ENCODE data around the gene PPFIA2.

Gene PPFIA2

DNA sequence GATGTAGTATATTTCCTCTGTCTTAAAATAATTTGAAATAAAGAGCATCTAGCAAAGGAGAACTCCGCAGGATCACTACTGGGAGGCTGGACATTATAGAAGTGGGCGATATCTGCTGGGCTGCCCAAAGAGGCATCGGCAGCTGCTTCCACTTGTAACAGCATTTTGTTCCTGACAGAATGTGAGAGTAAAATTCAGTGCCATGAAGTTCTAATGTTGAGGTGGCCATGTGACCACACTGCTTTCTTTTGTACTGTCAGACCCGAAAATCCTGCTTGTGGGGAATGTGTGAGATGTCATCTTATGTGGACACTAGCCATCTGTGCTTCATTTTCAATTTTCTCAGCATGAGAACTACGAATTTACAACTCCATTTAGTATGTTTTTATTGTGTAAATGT is 529.4 kb downstream of the PPFIA2 start:
- no peak overlapping the region for H3K4me3 ChIP-seq (ENCODE audit: low read depth, low read length)
- no peak for DNase-seq (ENCODE audit: low read depth)
- TF ChIP-seq, protein P1, sequence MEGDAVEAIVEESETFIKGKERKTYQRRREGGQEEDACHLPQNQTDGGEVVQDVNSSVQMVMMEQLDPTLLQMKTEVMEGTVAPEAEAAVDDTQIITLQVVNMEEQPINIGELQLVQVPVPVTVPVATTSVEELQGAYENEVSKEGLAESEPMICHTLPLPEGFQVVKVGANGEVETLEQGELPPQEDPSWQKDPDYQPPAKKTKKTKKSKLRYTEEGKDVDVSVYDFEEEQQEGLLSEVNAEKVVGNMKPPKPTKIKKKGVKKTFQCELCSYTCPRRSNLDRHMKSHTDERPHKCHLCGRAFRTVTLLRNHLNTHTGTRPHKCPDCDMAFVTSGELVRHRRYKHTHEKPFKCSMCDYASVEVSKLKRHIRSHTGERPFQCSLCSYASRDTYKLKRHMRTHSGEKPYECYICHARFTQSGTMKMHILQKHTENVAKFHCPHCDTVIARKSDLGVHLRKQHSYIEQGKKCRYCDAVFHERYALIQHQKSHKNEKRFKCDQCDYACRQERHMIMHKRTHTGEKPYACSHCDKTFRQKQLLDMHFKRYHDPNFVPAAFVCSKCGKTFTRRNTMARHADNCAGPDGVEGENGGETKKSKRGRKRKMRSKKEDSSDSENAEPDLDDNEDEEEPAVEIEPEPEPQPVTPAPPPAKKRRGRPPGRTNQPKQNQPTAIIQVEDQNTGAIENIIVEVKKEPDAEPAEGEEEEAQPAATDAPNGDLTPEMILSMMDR (conservative IDR thresholded peaks at IDR 0.05; ENCODE audit: low read depth, low read length) = no peak

DNA sequence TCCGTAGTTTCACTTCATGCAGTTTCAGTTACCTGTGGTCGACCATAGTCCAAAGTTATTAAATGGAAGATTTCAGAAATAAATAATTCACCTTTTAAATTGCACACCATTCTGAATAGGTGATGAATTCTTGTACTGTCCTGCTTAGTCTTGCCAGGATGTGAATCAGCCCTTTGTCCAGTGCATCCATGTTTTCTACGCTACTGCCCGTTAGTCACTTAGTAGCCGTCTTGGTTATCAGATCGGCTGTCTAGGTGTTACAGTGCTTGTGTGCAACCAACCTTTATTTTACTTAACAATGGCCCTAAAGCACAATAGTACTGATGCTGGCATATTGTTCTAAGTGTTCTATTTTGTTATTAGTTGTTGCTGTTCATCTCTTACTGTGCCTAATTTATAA is 534.5 kb downstream of the PPFIA2 start:
- no peak for DNase-seq (ENCODE audit: low read depth)
- TF ChIP-seq, protein P1 (conservative IDR thresholded peaks at IDR 0.05; ENCODE audit: low read depth, low read length) = no peak
- H3K4me3 ChIP-seq (ENCODE audit: low read depth, low read length) = no peak overlapping the region

DNA sequence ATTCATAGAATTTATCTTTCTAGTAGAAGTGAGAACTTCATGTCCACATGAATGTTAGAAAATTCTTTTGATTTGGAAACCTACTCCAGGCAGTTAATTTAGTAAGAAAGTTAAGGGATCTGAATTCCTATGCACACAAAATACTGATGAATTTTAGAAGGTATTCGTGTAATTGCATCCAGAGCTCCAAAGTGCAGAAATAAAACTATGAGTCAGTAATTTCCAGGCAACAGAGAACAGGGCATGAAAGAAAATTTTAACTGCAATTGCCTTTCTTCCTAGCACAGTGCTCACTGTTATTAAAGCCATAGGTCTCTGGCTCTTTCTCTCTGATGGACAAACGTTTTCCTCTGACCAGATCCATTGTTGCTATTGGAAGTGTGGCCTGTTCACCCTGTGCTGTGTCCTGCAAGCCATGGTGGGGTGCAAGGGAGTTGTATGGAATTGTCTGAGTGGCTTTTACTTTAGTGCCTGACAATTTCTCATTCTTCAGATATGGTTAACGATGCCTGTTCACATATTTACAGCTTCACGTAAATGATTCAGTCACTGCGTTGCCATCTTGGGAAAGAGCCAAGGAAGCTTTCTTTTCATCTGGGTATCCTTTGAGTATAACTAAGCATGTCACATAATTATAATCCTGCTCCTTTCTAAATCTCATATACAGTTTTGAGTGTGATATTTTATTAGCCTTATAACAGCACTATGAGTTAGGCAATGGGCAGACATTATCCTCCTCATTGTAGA is 536.1 kb downstream of the PPFIA2 start:
- TF ChIP-seq, protein P1 (conservative IDR thresholded peaks at IDR 0.05; ENCODE audit: low read depth, low read length) = no peak
- no peak for DNase-seq (ENCODE audit: low read depth)
- no peak overlapping the region for H3K4me3 ChIP-seq (ENCODE audit: low read depth, low read length)

DNA sequence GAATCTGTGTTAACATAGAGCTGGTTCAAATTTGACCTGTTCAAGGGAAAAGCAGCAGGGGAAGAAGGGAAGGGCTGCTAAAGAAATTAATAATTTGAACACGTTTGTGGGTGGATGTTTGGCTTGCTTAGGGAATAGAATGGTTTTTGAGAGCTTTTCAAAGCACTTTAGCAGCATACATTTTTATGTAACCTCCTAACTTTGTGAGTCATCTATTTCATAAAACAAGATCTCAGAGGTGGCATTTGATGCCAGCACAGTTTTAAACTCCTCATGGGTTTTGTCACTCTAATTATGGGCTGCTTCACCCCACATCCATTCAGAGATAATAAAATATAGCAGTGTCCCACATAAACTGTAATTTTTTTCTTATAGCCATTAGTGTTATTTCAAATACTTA is 537.5 kb downstream of the PPFIA2 start:
- DNase-seq (ENCODE audit: low read depth) = peak; percentile 5
- TF ChIP-seq, protein P1 (conservative IDR thresholded peaks at IDR 0.05; ENCODE audit: low read depth, low read length) = no peak
- no peak overlapping the region for H3K4me3 ChIP-seq (ENCODE audit: low read depth, low read length)

DNA sequence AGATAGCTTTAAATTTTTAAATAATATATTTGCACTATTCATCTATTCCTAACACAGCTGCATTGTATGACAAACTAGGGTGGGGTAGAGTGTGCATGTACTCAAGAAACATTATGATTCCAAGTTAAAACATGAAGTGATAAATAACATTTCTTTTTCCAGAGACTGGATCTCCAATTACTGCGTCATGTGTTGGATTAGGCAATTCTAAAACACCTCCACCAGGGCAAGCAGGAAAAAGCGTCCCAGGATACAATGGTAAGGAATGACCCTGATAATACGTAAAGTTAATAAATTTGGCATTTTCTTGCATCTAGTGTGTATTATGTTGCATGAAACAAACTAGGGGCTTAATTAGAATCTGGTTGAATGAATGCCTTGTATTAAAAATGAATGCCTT is 542.4 kb downstream of the PPFIA2 start:
- no peak overlapping the region for H3K4me3 ChIP-seq (ENCODE audit: low read depth, low read length)
- TF ChIP-seq, protein P1 (conservative IDR thresholded peaks at IDR 0.05; ENCODE audit: low read depth, low read length) = no peak
- no peak for DNase-seq (ENCODE audit: low read depth)

DNA sequence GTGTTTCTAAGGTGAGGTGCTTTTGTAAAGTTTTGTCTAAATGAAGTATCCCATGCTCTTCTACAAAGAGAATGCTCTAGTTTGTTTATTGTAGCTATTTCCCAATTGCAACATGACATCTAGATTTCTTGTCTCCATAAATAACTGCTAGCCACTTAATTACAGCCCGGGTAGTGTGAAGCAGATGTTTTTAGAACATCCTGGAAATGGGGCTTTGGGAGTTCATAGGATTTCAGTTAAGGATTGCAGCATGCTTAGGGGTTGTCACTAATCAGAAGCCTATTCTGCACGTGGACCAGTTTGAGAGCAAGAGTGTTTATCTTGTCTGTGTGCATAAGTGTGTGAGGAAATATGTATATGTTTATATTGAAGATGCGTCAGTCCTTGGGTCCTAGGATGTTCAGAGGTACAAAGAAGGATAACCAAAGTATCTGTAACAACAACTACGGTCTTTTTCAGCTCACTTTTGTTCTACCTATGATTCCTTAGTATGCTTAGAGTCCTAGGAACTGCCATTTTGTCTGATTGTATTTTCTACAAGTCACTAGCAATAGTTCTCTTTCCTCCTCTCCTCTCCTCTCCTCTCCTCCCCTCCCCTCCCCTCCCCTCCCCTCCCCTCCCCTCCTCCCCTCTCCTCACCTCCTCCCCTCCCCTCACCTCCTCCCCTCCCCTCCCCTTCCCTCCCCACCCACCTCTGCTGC is 546.0 kb downstream of the PPFIA2 start:
- TF ChIP-seq, protein P1 (conservative IDR thresholded peaks at IDR 0.05; ENCODE audit: low read depth, low read length) = no peak
- DNase-seq (ENCODE audit: low read depth) = peak; percentile 3

More for the DNA sequence above, 546.0 kb downstream of the PPFIA2 start:
- H3K4me3 ChIP-seq (ENCODE audit: low read depth, low read length) = no peak overlapping the region

All from choroid plexus epithelial cell (primary cell).